HL-60 (cell line): ENCODE data around the gene IRF4.

Source experiments
- DNase-seq, 2 experiments: peaks; one replicate each; pipeline ENCODE4 v3.0.0-alpha.2; 2010 to 2020; ENCODE audit warnings: low read depth in 1 of 2, low spot score in 1 of 2
- H3K27ac ChIP-seq: fragments of 250-450 bp; sonication (Bioruptor Pico); replicated peaks from 2 replicates; pipeline ENCODE4 v1.5.1; 2020; ENCODE audit warnings: mild to moderate bottlenecking, moderate library complexity
- H3K27me3 ChIP-seq: fragments of 250-450 bp; sonication (Bioruptor Pico); 2 replicates; pipeline ENCODE4 v1.5.1; 2021; ENCODE audit warnings: mild to moderate bottlenecking, moderate library complexity; ENCODE audit not compliant: insufficient read depth, poor library complexity, severe bottlenecking
- H3K4me3 ChIP-seq: replicated peaks from 2 replicates; pipeline ENCODE4 v1.5.1; 2011; ENCODE audit warnings: mild to moderate bottlenecking, control low read depth, low read length; ENCODE audit not compliant: insufficient read depth
- CTCF ChIP-seq: IDR thresholded peaks from one replicate; pipeline ENCODE4 v1.5.1; 2011; ENCODE audit warnings: low read length, control low read depth, inconsistent platforms; ENCODE audit not compliant: insufficient read depth
- GABPA ChIP-seq: IDR thresholded peaks from 2 replicates; pipeline ENCODE4 v1.6.1; 2012; ENCODE audit warnings: low read depth
- POLR2AphosphoS5 ChIP-seq: IDR thresholded peaks from 2 replicates; pipeline ENCODE4 v1.6.1; 2012; ENCODE audit warnings: low read depth
- REST ChIP-seq: IDR thresholded peaks from 2 replicates; pipeline ENCODE4 v1.6.1; 2012; ENCODE audit warnings: low read depth; ENCODE audit not compliant: insufficient replicate concordance
- SPI1 ChIP-seq: IDR thresholded peaks from 2 replicates; pipeline ENCODE4 v1.6.1; 2012; ENCODE audit warnings: low read depth, mild to moderate bottlenecking, borderline replicate concordance

The IRF4 gene

DNA sequence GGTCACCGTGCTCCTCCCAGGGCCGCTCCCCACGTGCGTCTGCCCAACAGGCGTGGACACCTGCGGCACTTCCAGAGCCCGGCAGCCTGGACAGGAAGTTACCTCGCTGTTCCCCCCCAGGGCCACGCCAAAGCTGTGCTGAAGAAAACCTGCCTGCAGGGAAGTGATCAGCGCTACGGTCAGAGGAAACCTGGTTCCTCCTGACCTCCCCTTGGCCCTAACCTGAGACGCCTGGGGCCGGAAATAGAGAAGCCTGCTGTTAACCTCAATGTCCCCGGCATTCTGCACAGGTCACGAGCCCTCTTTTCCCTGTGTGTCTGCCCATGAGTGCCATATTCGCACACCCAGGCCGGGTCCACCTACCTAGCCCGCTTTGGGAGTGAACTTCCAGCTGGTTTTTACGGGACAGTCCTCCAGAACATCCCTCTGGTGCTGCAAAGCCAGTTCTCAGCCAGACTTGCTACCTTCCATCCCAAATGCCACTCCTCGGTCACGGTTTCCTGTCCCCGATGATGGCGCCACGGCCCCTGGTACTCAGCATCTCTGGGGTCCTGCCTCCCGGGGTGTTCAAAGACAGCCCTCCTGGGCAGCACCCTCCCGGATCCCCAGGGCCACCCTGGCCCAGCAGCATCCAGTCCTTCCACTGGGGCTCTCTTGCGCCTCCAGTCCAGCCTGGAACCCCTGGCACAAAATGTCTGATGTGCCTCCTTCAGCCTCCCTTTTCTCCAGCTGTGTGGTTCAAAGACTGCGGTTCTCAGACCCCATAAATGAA, 12.0 kb upstream of the IRF4 start:
- DNase-seq = no peak
- H3K4me3 ChIP-seq = no peak overlapping the region
- peaks cover 8% of the 10 kb centered on the region for H3K27me3 ChIP-seq
- no peak overlapping the region for H3K27ac ChIP-seq
- TF ChIP-seq SPI1 = peak; percentile 35; the same call in 1 of the 2 replicates
- no peak for TF ChIP-seq GABPA

DNA sequence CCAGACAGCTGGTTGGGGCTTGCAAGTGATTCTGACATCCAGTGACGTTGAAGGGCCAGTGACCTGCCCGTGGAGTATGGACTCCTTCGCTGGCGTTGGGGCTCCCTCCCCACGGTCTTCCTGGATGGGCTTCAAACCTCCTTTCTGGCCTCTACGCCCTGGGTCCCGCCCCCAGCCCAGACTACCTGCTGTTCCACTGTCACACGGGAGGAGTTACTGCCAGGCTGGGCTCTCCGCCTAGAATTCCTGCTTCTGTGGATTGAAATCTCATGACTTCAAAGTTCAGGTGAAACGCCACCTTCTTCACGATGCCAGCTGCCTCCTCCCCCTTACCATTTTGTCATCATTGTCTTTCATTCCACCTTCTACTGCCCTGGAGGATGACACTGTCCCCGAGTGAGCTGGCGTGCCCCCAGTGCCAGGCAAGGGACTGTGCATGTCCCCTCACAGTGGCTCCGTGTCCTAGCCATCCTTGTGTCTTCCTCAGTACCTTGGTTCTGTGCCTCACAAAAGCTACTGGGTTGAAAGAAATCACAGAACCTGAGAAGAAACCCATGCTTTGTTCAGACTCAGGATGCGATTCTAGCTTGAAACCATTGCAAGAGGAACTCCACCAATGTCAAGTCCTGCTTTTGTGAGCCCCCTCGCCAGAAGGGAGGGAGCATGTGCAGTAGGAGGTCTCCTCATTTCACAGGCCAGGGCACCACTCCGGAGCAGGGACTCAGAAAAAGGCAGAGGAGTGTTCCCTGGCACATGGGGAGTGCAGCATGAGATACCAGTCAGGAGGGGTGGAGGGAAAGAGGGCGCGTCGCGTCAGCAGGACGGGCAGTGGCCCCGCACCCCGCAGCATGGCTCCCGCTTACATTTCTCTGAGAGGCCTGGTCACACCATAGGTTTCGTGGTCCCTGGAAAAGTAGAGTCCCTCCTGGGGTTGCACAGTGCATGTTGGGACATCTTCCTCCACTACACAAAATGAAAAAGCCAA, 11.0 kb upstream of the IRF4 start:
- DNase-seq = no peak
- Histone ChIP-seq H3K27me3 (peaks cover 8% of the 10 kb centered on the region), H3K27ac (no peak overlapping the region), H3K4me3 (no peak overlapping the region)
- TF ChIP-seq POLR2AphosphoS5 (no peak), CTCF (no peak), SPI1 (no peak), REST (no peak), GABPA (no peak)

- DNase-seq = no peak
- no peak for TF ChIP-seq POLR2AphosphoS5
- no peak for TF ChIP-seq SPI1
- Histone ChIP-seq H3K27ac (no peak overlapping the region), H3K4me3 (no peak overlapping the region), H3K27me3 (peaks cover 9% of the 10 kb centered on the region)
Observed at GRCh38 chr6:381742-382461, 9.7 kb upstream of the IRF4 start.

- TF ChIP-seq SPI1 (no peak), CTCF (no peak), GABPA (no peak), REST (no peak), POLR2AphosphoS5 (no peak)
- DNase-seq = no peak
- peaks cover 14% of the 10 kb centered on the region for H3K27me3 ChIP-seq
- no peak overlapping the region for H3K4me3 ChIP-seq
- no peak overlapping the region for H3K27ac ChIP-seq
Observed at GRCh38 chr6:382883-383810, 8.4 kb upstream of the IRF4 start.
